GM12878 (cell line): Measurements from ENCODE around the gene NDUFB7. TPM values are rescaled to one million over a fixed set of nuclear protein-coding genes. Genes with fewer than 3 reads are reported as not detected.
A peak's percentile ranks its signal among the peaks of the same experiment; 100 is the strongest.

Experiments used
- ATF2 ChIP-seq: IDR thresholded peaks from 2 replicates; pipeline ENCODE4 v1.6.1; 2012; ENCODE audit warnings: low read length, inconsistent platforms
- CBFB ChIP-seq: IDR thresholded peaks from 2 replicates; pipeline ENCODE4 v1.6.1; 2016; ENCODE audit warnings: antibody characterized with exemption, low read depth
- DPF2 ChIP-seq: fragments of 450-650 bp; IDR thresholded peaks from 2 replicates; pipeline ENCODE4 v1.6.1; 2017; ENCODE audit warnings: mild to moderate bottlenecking
- E4F1 ChIP-seq: fragments of 450-650 bp; IDR thresholded peaks from 2 replicates; pipeline ENCODE4 v1.6.1; 2018; ENCODE audit warnings: borderline replicate concordance, mild to moderate bottlenecking; ENCODE audit not compliant: partially characterized antibody
- EP300 ChIP-seq, 2 experiments: fragments of 150-350 bp in 1 of 2; IDR thresholded peaks; 2 replicates each; pipeline ENCODE4 v1.6.1; 2011 to 2012; ENCODE audit warnings: low read depth in 2 of 2, low read length in 2 of 2, borderline replicate concordance in 1 of 2, improper control_type of control experiment in 1 of 2, inconsistent platforms in 1 of 2; ENCODE audit not compliant: control insufficient read depth in 1 of 2
- EZH2 ChIP-seq: IDR thresholded peaks from 2 replicates; pipeline ENCODE4 v1.6.1; 2012; ENCODE audit warnings: low read depth, mild to moderate bottlenecking, control low read depth, inconsistent platforms, low read length, borderline replicate concordance; ENCODE audit not compliant: control insufficient read depth
- FOXM1 ChIP-seq: IDR thresholded peaks from 2 replicates; pipeline ENCODE4 v1.6.1; 2012; ENCODE audit warnings: low read depth, mild to moderate bottlenecking, inconsistent platforms, low read length, moderate library complexity
- HCFC1 ChIP-seq: fragments of 150-350 bp; IDR thresholded peaks from 2 replicates; pipeline ENCODE4 v1.6.1; 2014; ENCODE audit warnings: low read length
- MTA3 ChIP-seq: IDR thresholded peaks from 2 replicates; pipeline ENCODE4 v1.6.1; 2012; ENCODE audit warnings: low read length, inconsistent platforms, borderline replicate concordance
- NBN ChIP-seq: fragments of 450-650 bp; IDR thresholded peaks from 2 replicates; pipeline ENCODE4 v1.6.1; 2016
- NRF1 ChIP-seq: conservative IDR thresholded peaks from 2 replicates; pipeline ENCODE4 v1.6.1; 2011; ENCODE audit warnings: mild to moderate bottlenecking, low read depth, low read length, improper control_type of control experiment
- PAX8 ChIP-seq: fragments of 450-650 bp; IDR thresholded peaks from 2 replicates; pipeline ENCODE4 v1.6.1; 2017; ENCODE audit warnings: mild to moderate bottlenecking, moderate library complexity
- RAD21 ChIP-seq: IDR thresholded peaks from 2 replicates; pipeline ENCODE4 v1.6.1; 2011; ENCODE audit warnings: mild to moderate bottlenecking, low read depth, low read length, moderate library complexity; ENCODE audit not compliant: insufficient read depth
- RELA ChIP-seq: fragments of 450-650 bp; IDR thresholded peaks from 2 replicates; pipeline ENCODE4 v1.8.0; 2014; ENCODE audit warnings: borderline replicate concordance; ENCODE audit not compliant: partially characterized antibody
- SP1 ChIP-seq: IDR thresholded peaks from one replicate; pipeline ENCODE4 v1.6.1; 2011; ENCODE audit warnings: low read depth, low read length
- TBL1XR1 ChIP-seq: IDR thresholded peaks from 2 replicates; pipeline ENCODE4 v1.6.1; 2012; ENCODE audit warnings: low read depth, low read length, improper control_type of control experiment
- ZBTB33 ChIP-seq: fragments of 450-650 bp; IDR thresholded peaks from 2 replicates; pipeline ENCODE4 v1.6.1; 2017; ENCODE audit warnings: mild to moderate bottlenecking
- ZBTB40 ChIP-seq: fragments of 450-650 bp; IDR thresholded peaks from 2 replicates; pipeline ENCODE4 v1.6.1; 2016; ENCODE audit warnings: mild to moderate bottlenecking, moderate library complexity, borderline replicate concordance
- ZSCAN29 ChIP-seq: fragments of 450-650 bp; IDR thresholded peaks from 2 replicates; pipeline ENCODE4 v1.6.1; 2017; ENCODE audit warnings: mild to moderate bottlenecking, moderate library complexity
- polyA plus RNA-seq, 11 experiments: library from polyadenylated mRNA; depleted of rRNA in 4 of 11; unstranded in 6 of 11; stranded (reverse) in 5 of 11; fragments of >200 nt; fragmentation: Nextera tagmentation in 4 of 11; fragmentation: Illumina TruSeq in 1 of 11; extraction: Ambion mirVana in 4 of 11; extraction: Trizol in 1 of 11; gene quantifications; 1 replicate in 1 of 11; 2 replicates in 10 of 11; pipeline versions ENCODE4 v1.2.1 to v1.2.3, GENCODE V29; 2011 to 2016; ENCODE audit warnings: inconsistent platforms in 2 of 11, missing spikeins in 2 of 11, low read depth in 1 of 11
- total RNA-seq, 4 experiments: library from RNA; depleted of rRNA in 3 of 4; stranded (reverse); fragments of >200 nt in 3 of 4; fragmentation: Illumina TruSeq in 1 of 4; extraction: Trizol in 1 of 4; gene quantifications; 2 replicates each; pipeline versions ENCODE4 v1.2.1 to v1.2.3, GENCODE V29; 2013 to 2021

NDUFB7 gene
- total and polyA plus RNA-seq, 10 of the 15 experiments (the other 5 are each of a cell fraction or from before 2014, with no cell fraction given) = 14.6 to 480 (median 182) TPM

- TF ChIP-seq ATF2 (peak; percentile 78; the same call in 1 of the 2 replicates), PAX8 (no peak), RELA (no peak), CBFB (peak; percentile 74), ZBTB33 (no peak), SP1 (no peak), EZH2 (no peak), DPF2 (peak; percentile 96), HCFC1 (0 out of 2 replicates have a peak, but pooled peaks have one; percentile 18), RAD21 (peak; percentile 21; the same call in 1 of the 2 replicates), EP300 (IDR thresholded peaks at IDR 0.05; ENCODE audit: borderline replicate concordance in 1 of 2, control insufficient read depth in 1 of 2, low read depth in 2 of 2, low read length in 2 of 2) (peak; percentile 80 to 86), FOXM1 (no peak), NBN (peak; percentile 98), ZSCAN29 (no peak), E4F1 (peak; percentile 44), ZBTB40 (peak; percentile 26; the same call in 1 of the 2 replicates), NRF1 (no peak), MTA3 (0 out of 2 replicates have a peak, but pooled peaks have one; percentile 70), TBL1XR1 (peak; percentile 83; the same call in 1 of the 2 replicates)
These were observed 11.1 kb upstream of the NDUFB7 start, which contains the start of gene CLEC17A (continued) for GRCh38 chr19:14582894-14583340.
